ENCODE results near the gene TOGARAM2.

Gene TOGARAM2

GRCh38 chr2:29068513-29068912 lies 87.4 kb downstream of the TOGARAM2 start:
- TF ChIP-seq ZNF70 (CRISPR knock-in tag; IDR thresholded peaks at IDR 0.05) (no peak), ESRRG (CRISPR knock-in tag; IDR thresholded peaks at IDR 0.05) (no peak), ZC3H10 (CRISPR knock-in tag; IDR thresholded peaks at IDR 0.05) (no peak), ZNF8 (CRISPR knock-in tag; IDR thresholded peaks at IDR 0.05) (no peak), SNAI2 (CRISPR knock-in tag; IDR thresholded peaks at IDR 0.05) (no peak), BACH2 (CRISPR knock-in tag; IDR thresholded peaks at IDR 0.05; ENCODE audit: borderline replicate concordance) (no peak), ZFP3 (CRISPR knock-in tag; IDR thresholded peaks at IDR 0.05) (no peak), ZFP30 (CRISPR knock-in tag; IDR thresholded peaks at IDR 0.05) (no peak), OSR1 (CRISPR knock-in tag; IDR thresholded peaks at IDR 0.05) (no peak), TOX (CRISPR knock-in tag; IDR thresholded peaks at IDR 0.05; ENCODE audit: borderline replicate concordance) (no peak), ZNF565 (CRISPR knock-in tag; conservative IDR thresholded peaks at IDR 0.05; ENCODE audit: low read depth) (no peak)
- TF ChIP-seq, protein P1, sequence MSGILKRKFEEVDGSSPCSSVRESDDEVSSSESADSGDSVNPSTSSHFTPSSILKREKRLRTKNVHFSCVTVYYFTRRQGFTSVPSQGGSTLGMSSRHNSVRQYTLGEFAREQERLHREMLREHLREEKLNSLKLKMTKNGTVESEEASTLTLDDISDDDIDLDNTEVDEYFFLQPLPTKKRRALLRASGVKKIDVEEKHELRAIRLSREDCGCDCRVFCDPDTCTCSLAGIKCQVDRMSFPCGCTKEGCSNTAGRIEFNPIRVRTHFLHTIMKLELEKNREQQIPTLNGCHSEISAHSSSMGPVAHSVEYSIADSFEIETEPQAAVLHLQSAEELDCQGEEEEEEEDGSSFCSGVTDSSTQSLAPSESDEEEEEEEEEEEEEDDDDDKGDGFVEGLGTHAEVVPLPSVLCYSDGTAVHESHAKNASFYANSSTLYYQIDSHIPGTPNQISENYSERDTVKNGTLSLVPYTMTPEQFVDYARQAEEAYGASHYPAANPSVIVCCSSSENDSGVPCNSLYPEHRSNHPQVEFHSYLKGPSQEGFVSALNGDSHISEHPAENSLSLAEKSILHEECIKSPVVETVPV (CRISPR knock-in tag; IDR thresholded peaks at IDR 0.05): no peak
- TF ChIP-seq, protein P2, sequence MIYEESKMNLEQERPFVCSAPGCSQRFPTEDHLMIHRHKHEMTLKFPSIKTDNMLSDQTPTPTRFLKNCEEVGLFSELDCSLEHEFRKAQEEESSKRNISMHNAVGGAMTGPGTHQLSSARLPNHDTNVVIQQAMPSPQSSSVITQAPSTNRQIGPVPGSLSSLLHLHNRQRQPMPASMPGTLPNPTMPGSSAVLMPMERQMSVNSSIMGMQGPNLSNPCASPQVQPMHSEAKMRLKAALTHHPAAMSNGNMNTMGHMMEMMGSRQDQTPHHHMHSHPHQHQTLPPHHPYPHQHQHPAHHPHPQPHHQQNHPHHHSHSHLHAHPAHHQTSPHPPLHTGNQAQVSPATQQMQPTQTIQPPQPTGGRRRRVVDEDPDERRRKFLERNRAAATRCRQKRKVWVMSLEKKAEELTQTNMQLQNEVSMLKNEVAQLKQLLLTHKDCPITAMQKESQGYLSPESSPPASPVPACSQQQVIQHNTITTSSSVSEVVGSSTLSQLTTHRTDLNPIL (CRISPR knock-in tag; IDR thresholded peaks at IDR 0.05; ENCODE audit: low read depth): no peak
- TF ChIP-seq, protein P3, sequence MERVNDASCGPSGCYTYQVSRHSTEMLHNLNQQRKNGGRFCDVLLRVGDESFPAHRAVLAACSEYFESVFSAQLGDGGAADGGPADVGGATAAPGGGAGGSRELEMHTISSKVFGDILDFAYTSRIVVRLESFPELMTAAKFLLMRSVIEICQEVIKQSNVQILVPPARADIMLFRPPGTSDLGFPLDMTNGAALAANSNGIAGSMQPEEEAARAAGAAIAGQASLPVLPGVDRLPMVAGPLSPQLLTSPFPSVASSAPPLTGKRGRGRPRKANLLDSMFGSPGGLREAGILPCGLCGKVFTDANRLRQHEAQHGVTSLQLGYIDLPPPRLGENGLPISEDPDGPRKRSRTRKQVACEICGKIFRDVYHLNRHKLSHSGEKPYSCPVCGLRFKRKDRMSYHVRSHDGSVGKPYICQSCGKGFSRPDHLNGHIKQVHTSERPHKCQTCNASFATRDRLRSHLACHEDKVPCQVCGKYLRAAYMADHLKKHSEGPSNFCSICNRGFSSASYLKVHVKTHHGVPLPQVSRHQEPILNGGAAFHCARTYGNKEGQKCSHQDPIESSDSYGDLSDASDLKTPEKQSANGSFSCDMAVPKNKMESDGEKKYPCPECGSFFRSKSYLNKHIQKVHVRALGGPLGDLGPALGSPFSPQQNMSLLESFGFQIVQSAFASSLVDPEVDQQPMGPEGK (CRISPR knock-in tag; IDR thresholded peaks at IDR 0.05; ENCODE audit: borderline replicate concordance): no peak
- no peak for ATAC-seq

DNA sequence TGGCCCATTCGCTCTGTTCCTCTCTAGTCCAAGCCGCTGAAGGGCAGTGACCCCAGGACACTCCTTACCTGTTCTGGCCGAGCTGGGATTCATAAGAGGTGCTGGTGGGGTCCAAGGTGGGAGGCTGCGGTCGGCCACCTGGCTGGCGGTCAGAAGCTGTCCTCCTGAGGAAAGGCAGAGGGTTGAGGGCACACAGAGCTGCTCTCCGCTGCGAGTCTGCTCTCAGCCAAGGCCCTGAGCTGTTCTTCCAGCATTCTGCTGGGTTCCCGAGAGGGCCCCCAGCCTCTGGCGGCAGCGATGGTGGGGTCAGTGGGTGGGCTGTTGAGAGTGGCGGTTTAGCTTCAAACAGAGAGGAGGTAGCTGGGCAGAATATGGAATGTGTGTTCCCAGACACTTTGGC lies 89.4 kb downstream of the TOGARAM2 start:
- ATAC-seq: no peak
- TF ChIP-seq ZNF8 (CRISPR knock-in tag; IDR thresholded peaks at IDR 0.05): no peak
- TF ChIP-seq ZNF70 (CRISPR knock-in tag; IDR thresholded peaks at IDR 0.05): no peak
- no peak for TF ChIP-seq TOX (CRISPR knock-in tag; IDR thresholded peaks at IDR 0.05; ENCODE audit: borderline replicate concordance)
- no peak for TF ChIP-seq ZNF565 (CRISPR knock-in tag; conservative IDR thresholded peaks at IDR 0.05; ENCODE audit: low read depth)
- TF ChIP-seq BACH2 (CRISPR knock-in tag; IDR thresholded peaks at IDR 0.05; ENCODE audit: borderline replicate concordance): no peak
- no peak for TF ChIP-seq CSDC2 (CRISPR knock-in tag; IDR thresholded peaks at IDR 0.05)
- TF ChIP-seq ZC3H10 (CRISPR knock-in tag; IDR thresholded peaks at IDR 0.05): no peak
- TF ChIP-seq, protein P1 (CRISPR knock-in tag; IDR thresholded peaks at IDR 0.05): no peak
- no peak for TF ChIP-seq PPARA (CRISPR knock-in tag; IDR thresholded peaks at IDR 0.05; ENCODE audit: borderline replicate concordance)
- TF ChIP-seq, protein P2 (CRISPR knock-in tag; IDR thresholded peaks at IDR 0.05; ENCODE audit: low read depth): no peak
- no peak for TF ChIP-seq POU6F1 (CRISPR knock-in tag; IDR thresholded peaks at IDR 0.05; ENCODE audit: borderline replicate concordance, low read depth)
- no peak for TF ChIP-seq ZFP3 (CRISPR knock-in tag; IDR thresholded peaks at IDR 0.05)

GRCh38 chr2:29071032-29071975 lies 90.2 kb downstream of the TOGARAM2 start:
- ATAC-seq: no peak
- TF ChIP-seq POU6F1 (CRISPR knock-in tag; IDR thresholded peaks at IDR 0.05; ENCODE audit: borderline replicate concordance, low read depth) (no peak), ESRRG (CRISPR knock-in tag; IDR thresholded peaks at IDR 0.05) (no peak), ZNF8 (CRISPR knock-in tag; IDR thresholded peaks at IDR 0.05) (no peak), PPARA (CRISPR knock-in tag; IDR thresholded peaks at IDR 0.05; ENCODE audit: borderline replicate concordance) (no peak), CSDC2 (CRISPR knock-in tag; IDR thresholded peaks at IDR 0.05) (no peak), SNAI2 (CRISPR knock-in tag; IDR thresholded peaks at IDR 0.05) (no peak)
- TF ChIP-seq, protein P1 (CRISPR knock-in tag; IDR thresholded peaks at IDR 0.05): no peak
